Urinary bladder (tissue), 4 donors: ENCODE measurements around the gene SRR. TPM values are rescaled to one million over a fixed set of nuclear protein-coding genes. Genes with fewer than 3 reads are reported as not detected.
A peak's percentile ranks its signal among the peaks of the same experiment; 100 is the strongest.
"Not testable (repeated sequence)": the region's sequence is repeated elsewhere in the genome, so short reads cannot be mapped to it uniquely, and the experiment has no call there.

ENCODE experiments used
- DNase-seq: peaks from one replicate; pipeline ENCODE4 v3.0.0-alpha.2; 2015; ENCODE audit errors: extremely low spot score
- H3K27ac ChIP-seq: one replicate; pipeline ENCODE4 v1.5.1; 2013; ENCODE audit warnings: low read depth, mild to moderate bottlenecking, moderate library complexity
- H3K36me3 ChIP-seq: one replicate; pipeline ENCODE4 v1.6.1; 2013; ENCODE audit warnings: mild to moderate bottlenecking, moderate library complexity; ENCODE audit not compliant: insufficient read depth
- H3K4me1 ChIP-seq: one replicate; pipeline ENCODE4 v1.6.1; 2013; ENCODE audit warnings: mild to moderate bottlenecking, moderate library complexity; ENCODE audit not compliant: insufficient read depth
- H3K4me3 ChIP-seq: one replicate; pipeline ENCODE4 v1.5.1; 2013; ENCODE audit warnings: low read depth, low read length
- WGBS: extraction: QIAGEN DNeasy Blood & Tissue Kit; methylation state at CpG from one replicate; pipeline ENCODE4 v1.1.7; 2013; 5-methylcytosine and 5-hydroxymethylcytosine counted together
- polyA plus RNA-seq: library from polyadenylated mRNA; stranded (reverse); fragments of 200-250 nt; gene quantifications from one replicate; pipeline ENCODE4 v1.2.3, GENCODE V29; 2013
- total RNA-seq: library from RNA; depleted of rRNA; stranded (reverse); fragments of >200 nt; gene quantifications from one replicate; pipeline ENCODE4 v1.2.3, GENCODE V29; 2014
- donor health status: healthy with polysubstance abuse.
- donor health status: healthy.

SRR gene
- total and polyA plus RNA-seq, 2 donors = 13.7 to 20.4 TPM

DNA sequence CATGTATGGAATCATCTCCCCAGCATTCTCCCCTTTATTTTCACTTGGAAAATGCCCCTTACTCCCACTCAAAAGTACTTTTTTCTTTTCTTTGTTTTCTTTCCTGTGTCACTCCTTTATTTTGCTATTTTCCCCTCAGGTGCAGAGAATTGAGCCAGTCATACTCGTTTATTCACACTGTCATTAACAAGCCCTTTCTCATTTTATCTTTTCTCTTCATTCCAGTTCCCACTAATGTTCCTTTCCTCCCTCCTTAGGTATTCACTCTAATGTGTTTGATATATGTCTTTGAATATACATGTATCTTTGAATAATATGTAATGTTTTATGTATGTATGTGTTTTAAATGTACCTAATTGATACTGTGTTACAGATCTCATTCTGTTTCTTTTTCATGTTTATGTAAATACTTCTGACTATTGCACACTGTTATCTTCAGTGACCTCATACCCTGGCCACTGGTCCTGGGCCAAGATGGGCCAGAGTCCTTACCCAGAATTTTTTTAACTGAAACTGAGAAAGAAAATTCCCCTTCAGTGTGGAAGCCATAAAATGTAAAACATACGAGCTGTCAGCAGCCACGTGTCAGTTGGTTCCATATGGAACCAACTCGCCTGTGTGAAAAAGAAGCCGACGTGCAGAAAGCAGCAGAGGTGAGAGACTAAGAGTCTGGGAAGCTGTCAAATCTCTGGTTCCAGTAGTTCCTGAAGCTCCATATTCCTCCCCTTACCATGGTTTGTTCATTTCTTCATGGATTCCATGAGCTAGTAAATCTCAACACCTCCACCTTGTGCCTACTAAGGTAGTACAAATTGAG is 5.8 kb downstream of the SRR start:
- H3K27ac ChIP-seq = no peak overlapping the region
- no peaks in the 10 kb centered on the region for H3K4me1 ChIP-seq
- WGBS = 39% methylated on average over 6 of the region's 6 CpGs
- H3K4me3 ChIP-seq = no peak overlapping the region
- no peak for DNase-seq
- H3K36me3 ChIP-seq = no peaks in the 10 kb centered on the region

DNA sequence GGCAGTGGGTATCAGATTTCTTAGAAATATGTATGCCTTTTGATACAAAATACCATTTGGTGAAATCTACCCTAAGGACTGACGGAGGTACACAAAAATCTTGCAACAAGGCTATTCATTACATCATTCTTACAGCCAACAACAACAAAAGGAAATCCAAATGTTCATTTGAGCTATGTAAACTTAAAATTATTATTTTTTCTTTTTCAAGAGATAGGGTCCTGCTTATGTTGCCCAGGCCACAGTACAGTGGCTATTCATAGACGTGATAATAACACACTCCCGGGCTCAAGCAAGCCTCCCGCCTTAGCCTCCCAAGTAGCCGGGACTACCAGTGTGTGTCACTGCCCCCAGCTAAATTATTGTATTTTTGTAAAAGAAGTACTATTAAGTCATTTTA is 9.0 kb downstream of the SRR start:
- Histone ChIP-seq H3K4me3 (no peak overlapping the region), H3K4me1 (no peaks in the 10 kb centered on the region), H3K36me3 (no peaks in the 10 kb centered on the region), H3K27ac (no peak overlapping the region)
- DNase-seq = no peak
- 93% methylated on average over 5 of the region's 5 CpGs for WGBS

DNA sequence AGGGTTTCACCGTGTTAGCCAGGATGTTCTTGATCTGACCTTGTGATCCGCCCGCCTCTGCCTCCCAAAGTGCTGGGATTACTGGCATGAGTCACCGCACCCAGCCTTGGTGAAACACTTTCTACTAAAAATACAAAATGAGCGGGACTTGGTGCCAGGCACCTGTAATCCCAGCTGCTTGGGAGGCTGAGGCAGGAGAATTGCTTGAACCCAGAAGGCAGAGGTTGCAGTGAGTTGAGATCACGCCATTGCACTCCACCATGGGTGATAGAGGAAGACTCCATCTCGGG is 13.1 kb downstream of the SRR start:
- DNase-seq, H3K4me1 ChIP-seq, H3K27ac ChIP-seq, H3K4me3 ChIP-seq, H3K36me3 ChIP-seq: not testable (repeated sequence)
- 91% methylated on average over 7 of the region's 7 CpGs for WGBS

DNA sequence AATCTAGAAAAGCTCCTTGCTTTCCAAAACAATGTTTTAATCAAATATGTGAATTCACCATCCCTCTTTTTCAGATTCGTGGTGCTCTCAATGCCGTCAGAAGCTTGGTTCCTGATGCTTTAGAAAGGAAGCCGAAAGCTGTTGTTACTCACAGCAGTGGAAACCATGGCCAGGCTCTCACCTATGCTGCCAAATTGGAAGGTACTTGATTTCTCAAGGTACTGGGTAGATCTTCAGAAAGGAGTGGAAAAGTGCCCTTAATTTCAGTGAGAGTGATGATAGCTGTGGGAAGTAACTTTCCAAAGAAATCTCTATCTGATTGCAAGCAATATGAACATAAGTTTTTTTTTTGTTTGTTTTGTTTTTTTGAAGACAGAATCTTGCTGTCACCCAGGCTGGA is 14.0 kb downstream of the SRR start:
- no peak for DNase-seq
- WGBS = 91% methylated on average over 3 of the region's 3 CpGs
- Histone ChIP-seq H3K4me1 (no peaks in the 10 kb centered on the region), H3K27ac (no peak overlapping the region), H3K36me3 (no peaks in the 10 kb centered on the region), H3K4me3 (no peak overlapping the region)

DNA sequence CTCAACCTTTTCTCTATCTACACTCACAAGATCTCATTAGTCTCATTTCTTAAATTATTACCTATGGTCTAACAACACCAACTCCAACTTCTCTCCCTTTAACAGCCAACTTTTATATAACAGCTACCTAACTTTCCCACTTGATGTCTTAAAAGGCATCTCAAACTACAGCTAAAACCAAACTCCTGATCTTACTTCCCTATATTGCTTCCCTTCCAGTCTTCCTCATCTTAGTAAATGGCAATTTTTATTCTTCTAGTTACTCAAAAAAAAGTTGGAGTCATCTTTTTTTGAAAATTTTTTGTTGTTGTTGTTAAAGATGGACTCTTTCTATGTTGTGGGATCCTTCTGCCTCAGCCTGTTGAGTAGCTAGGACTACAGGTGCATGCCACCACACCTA is 15.3 kb downstream of the SRR start:
- no peak for DNase-seq
- no peak overlapping the region for H3K4me3 ChIP-seq
- H3K4me1 ChIP-seq = no peaks in the 10 kb centered on the region
- H3K36me3 ChIP-seq = no peaks in the 10 kb centered on the region
- no peak overlapping the region for H3K27ac ChIP-seq

DNA sequence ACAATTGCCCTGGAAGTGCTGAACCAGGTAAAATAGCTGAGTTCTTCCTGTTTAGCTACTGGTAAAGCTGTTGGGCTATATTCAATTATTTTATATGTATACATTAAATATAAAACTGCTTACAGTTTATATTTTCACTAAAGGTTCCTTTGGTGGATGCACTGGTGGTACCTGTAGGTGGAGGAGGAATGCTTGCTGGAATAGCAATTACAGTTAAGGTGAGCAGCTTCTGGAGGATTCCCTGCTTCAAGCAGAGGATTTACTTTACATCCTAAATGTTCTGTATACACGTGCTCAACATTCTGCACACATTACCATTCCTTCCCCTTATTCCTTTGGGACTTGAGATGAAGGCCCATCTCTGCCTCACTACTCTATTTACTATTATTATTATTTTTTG is 17.6 kb downstream of the SRR start:
- Histone ChIP-seq H3K27ac (no peak overlapping the region), H3K36me3 (peaks cover 2% of the 10 kb centered on the region), H3K4me3 (no peak overlapping the region), H3K4me1 (no peaks in the 10 kb centered on the region)
- DNase-seq = no peak
- 58% methylated on average over 1 of the region's 1 CpG for WGBS

DNA sequence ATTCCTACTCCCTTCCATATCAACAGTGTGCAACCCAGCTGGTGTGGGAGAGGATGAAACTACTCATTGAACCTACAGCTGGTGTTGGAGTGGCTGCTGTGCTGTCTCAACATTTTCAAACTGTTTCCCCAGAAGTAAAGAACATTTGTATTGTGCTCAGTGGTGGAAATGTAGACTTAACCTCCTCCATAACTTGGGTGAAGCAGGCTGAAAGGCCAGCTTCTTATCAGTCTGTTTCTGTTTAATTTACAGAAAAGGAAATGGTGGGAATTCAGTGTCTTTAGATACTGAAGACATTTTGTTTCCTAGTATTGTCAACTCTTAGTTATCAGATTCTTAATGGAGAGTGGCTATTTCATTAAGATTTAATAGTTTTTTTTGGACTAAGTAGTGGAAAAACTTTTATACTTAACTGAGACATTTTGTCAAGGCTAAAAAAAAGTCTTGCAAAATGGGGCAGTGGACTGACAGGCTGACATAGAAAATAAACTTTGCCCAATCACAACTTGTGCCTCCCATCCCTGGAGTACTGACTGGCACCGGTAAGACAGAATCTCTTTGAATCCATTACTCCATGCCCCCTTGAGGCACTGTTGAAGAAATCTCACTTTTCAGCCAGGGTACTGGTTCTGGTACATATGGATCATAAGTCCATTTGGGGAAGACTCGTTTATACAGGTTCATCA is 20.0 kb downstream of the SRR start:
- peaks cover 2% of the 10 kb centered on the region for H3K36me3 ChIP-seq
- no peak overlapping the region for H3K27ac ChIP-seq
- 86% methylated on average over 2 of the region's 2 CpGs for WGBS

DNA sequence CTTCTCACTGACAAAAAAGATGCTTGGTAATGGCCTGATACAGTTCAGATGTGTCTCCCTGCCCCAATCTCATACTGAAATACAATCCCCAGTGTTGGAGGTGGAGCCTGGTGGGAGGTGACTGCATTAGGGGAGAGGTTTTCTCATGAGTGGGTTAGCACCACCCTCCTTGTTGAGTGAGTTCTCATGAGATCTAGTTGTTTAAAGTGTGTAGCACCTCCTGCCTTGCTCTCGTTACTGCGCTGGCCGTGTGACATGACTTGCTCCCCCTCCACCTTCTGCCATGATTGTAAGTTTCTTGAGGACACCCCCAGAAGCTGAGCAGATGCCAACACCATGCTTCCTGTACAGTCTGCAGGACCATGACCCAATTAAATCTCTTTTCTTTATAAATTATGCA is 27.6 kb downstream of the SRR start:
- Histone ChIP-seq H3K36me3 (peaks cover 3% of the 10 kb centered on the region), H3K4me1 (no peaks in the 10 kb centered on the region), H3K4me3 (no peak overlapping the region), H3K27ac (no peak overlapping the region)
- no peak for DNase-seq
- 51% methylated on average over 3 of the region's 3 CpGs for WGBS

More for the DNA sequence above, 20.0 kb downstream of the SRR start:
- DNase-seq = no peak
- H3K4me3 ChIP-seq = no peak overlapping the region
- H3K4me1 ChIP-seq = no peaks in the 10 kb centered on the region

DNA sequence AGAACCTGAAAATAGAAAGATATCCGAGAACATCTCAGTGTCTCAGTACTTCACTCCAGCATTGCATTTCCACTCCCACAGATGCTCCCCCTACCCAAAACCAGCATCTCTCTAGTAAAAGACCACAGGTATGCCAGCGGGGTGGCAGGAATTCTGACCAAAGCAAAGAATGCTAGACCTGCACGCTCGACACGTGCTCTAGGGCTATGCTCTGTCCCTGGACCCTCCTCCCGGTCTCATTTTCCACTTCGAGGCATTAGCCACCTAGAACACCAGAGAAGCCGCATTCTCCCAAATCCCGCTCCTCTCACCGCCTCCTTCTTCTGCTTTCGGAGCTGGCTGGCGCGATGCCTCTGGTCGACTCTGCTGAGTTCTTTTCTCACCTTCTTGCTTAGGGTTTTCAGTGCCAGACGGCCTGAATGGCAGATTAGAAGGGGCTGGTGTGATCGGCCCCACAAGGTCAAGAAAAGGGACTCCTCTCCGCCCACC is 32.0 kb downstream of the SRR start:
- Histone ChIP-seq H3K4me1 (no peaks in the 10 kb centered on the region), H3K36me3 (peaks cover 3% of the 10 kb centered on the region), H3K27ac (no peak overlapping the region), H3K4me3 (peak overlapping the region; percentile 98)
- 2% methylated on average over 17 of the region's 17 CpGs for WGBS
- DNase-seq = no peak

DNA sequence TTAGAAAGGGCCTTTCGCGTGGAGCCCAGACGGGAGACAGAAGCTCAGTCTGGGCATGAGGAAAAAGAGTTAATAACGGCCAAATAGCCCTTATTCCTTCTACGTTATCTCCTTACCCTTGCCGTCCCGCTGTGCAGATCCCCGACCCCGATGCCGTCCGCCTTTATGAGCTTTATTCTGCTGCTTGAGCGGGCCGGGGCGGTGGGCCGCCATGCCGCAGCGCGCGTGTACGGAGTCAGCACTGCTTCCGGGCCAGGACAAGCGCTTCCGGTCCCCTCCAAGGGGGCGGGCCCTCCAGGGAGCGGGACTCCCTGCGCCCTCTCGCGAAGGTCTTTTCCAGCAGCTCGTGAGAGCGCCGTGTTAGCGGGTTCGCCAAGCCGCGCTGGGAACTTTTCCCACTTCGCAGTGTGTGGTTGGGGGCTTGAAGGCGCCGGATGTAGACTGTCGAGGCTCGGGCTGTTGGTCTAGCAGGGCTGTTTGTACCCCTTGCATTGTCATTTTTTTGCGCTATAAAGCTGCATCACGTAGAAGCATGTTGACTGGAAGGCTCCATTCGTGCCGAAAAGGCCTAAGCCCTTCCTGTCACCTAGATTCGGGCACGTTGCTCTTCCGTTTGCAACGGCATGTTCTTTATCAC is 32.6 kb downstream of the SRR start, which contains the start of gene TSR1:
Gene TSR1 (minus strand): TSS at position 243 of the 637 bp plus-strand sequence. CDS start 30 bp downstream, at position 213.
- Histone ChIP-seq H3K4me1 (no peaks in the 10 kb centered on the region), H3K36me3 (peaks cover 3% of the 10 kb centered on the region), H3K27ac (peak within 1 kb of the TSS; percentile 90), H3K4me3 (peak within 1 kb of the TSS; percentile 98)
- peak; percentile 71 for DNase-seq
- whole genome bisulfite sequencing = under 1% methylated on average over 48 of the region's 48 CpGs

DNA sequence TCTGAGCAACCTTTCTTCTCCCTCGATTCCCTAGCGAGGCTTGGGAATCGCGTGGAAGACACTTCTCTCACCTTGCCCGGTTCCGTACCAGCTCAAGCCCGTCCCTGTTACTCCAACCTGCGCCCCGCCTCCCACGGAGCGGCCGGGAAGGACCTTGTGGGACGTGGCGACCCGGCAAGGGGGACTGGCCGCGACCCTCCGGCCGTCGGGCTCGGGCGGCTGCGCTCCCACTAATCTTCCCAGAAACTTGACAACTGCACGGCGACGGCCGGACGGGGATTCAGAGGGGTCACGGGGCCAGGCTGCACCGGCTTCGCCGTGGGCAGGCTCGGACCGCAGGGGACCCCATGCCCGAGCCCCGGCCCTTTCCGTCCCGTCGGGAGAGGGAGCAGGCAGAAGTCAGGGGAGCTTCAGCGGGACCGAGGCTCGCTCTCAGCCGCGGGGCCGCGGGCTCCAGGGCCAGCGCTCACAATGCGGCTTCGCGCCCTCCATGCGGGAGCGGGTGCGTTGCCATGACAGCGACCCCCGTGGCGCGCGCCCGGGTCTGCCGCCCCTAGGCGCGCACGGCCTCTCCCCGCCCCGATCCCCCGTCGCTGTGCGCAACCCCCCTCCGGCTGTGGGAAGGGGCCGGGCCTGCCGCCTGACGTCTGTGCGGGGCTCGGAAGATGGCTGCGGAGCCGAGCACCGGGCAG is 33.2 kb downstream of the SRR start, which contains the start of gene SGSM2:
Gene SGSM2 (plus strand): TSS at position 650 of the 692 bp plus-strand sequence. CDS start 188 bp downstream, outside the sequence.
- Histone ChIP-seq H3K36me3 (peaks cover 3% of the 10 kb centered on the region), H3K4me1 (no peaks in the 10 kb centered on the region), H3K4me3 (peak within 1 kb of the TSS; percentile 98), H3K27ac (peak within 1 kb of the TSS; percentile 90)
- no peak for DNase-seq
- under 1% methylated on average over 77 of the region's 77 CpGs for WGBS

DNA sequence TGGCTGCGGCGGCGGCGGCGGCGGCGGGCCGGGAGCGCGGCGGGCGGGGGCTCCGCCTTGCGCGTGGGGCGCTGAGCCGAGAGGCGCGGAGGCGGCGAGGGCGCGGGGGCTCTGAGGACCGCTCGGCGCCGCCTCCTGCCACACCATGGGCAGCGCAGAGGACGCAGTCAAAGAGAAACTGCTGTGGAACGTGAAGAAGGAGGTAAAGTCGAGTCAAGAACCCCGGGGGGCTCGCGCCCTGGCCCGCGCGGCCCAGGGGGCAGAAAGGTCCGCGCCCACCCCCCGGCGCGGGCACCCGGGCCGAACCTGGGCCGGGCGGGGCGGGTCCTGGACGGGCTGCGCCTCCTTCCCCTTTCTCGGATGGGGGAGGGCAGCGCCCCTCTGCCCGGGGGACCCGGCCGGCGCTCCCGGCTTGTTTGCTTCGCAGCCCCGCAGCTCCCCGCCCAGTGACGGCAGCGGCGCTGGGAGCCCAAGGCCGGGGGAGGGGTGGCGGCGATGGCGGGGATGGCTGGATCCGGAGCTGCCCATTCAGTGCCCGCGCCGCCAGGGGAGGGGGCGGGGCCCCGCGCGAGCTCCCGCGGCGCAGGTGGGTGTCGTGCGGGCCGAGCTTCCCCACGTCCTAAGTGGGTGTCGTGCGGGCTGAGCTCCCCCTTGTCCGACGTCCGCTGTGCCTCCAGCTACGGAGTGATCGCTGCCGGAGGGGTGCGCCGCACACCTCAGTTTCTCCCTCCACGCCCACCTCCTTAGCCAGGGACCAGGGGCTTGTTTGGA is 34.0 kb downstream of the SRR start:
- no peaks in the 10 kb centered on the region for H3K4me1 ChIP-seq
- peak overlapping the region; percentile 90 for H3K27ac ChIP-seq
- WGBS = under 1% methylated on average over 92 of the region's 92 CpGs
- DNase-seq = no peak
- peak overlapping the region; percentile 98 for H3K4me3 ChIP-seq
- H3K36me3 ChIP-seq = peaks cover 3% of the 10 kb centered on the region

DNA sequence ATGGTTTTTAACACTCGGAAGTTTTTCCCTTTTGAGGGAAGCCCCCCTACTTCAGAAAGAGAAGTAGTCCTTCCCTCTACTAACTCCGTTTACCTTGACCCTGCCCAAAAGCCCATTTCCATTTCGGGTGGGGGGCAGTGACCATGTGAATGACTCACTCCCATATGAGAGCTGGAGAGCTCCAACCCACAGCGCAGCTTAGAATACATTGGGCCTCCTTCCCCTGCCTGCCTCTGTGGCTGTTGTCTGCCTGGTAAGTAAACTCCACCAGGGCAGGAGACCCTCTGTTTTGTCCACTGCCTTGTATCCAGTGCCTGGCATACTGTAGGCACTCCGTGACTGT is 34.5 kb downstream of the SRR start:
- DNase-seq = no peak
- WGBS = 12% methylated on average over 5 of the region's 5 CpGs
- Histone ChIP-seq H3K4me1 (no peaks in the 10 kb centered on the region), H3K4me3 (peak overlapping the region; percentile 98), H3K36me3 (peaks cover 3% of the 10 kb centered on the region), H3K27ac (peak overlapping the region; percentile 68)
